GM11168 (cell line): ENCODE results near the gene CEACAM5.
"Not testable (repeated sequence)": the region's sequence is repeated elsewhere in the genome, so short reads cannot be mapped to it uniquely, and the experiment has no call there.

Experiments
- in situ Hi-C: fragments of 300-500 bp; cut with MboI; formaldehyde crosslinking; loops from one replicate; pipeline ENCODE4 v1.12.0; 2022; ENCODE audit warnings: low sequenced_read_pairs; ENCODE audit not compliant: unreplicated experiment

CEACAM5 gene

GRCh38 chr19:41735071-41735600, 26.7 kb downstream of the CEACAM5 start:
- in situ Hi-C loops: no loop called here

- in situ Hi-C loops: no loop called here
Measured at GRCh38 chr19:41739361-41739760, 30.9 kb downstream of the CEACAM5 start.

- in situ Hi-C loops: no loop called here
Measured at GRCh38 chr19:41740415-41741243, 32.2 kb downstream of the CEACAM5 start.

GRCh38 chr19:41741244-41741554, 32.8 kb downstream of the CEACAM5 start:
- in situ Hi-C loops: no loop called here

- in situ Hi-C loops: no loop called here
Measured at GRCh38 chr19:41744850-41745249, 36.4 kb downstream of the CEACAM5 start.

GRCh38 chr19:41745756-41746155, 37.3 kb downstream of the CEACAM5 start:
- in situ Hi-C loops: no loop called here

GRCh38 chr19:41746593-41747227, 38.3 kb downstream of the CEACAM5 start:
- in situ Hi-C loops: no loop called here

- in situ Hi-C loops: no loop called here
Measured at GRCh38 chr19:41748012-41748411, 39.6 kb downstream of the CEACAM5 start.

- in situ Hi-C loops: not testable (repeated sequence)
Measured at GRCh38 chr19:41750248-41751134, 42.1 kb downstream of the CEACAM5 start.

GRCh38 chr19:41753159-41753558, 44.7 kb downstream of the CEACAM5 start:
- in situ Hi-C loops: no loop called here

- in situ Hi-C loops: no loop called here
Measured at GRCh38 chr19:41753936-41754529, 45.6 kb downstream of the CEACAM5 start.

GRCh38 chr19:41755328-41755913, 47.0 kb downstream of the CEACAM5 start, which contains the start of gene CEACAM6:
Gene CEACAM6, plus strand, starts transcription at chr19:41755530. Its CDS starts 109 bp downstream, at chr19:41755639.
- in situ Hi-C loops: no loop called here

- in situ Hi-C loops: no loop called here
Measured at GRCh38 chr19:41758846-41759245, 50.4 kb downstream of the CEACAM5 start.

GRCh38 chr19:41767115-41767514, 58.7 kb downstream of the CEACAM5 start:
- in situ Hi-C loops: no loop called here

- in situ Hi-C loops: not testable (repeated sequence)
Measured at GRCh38 chr19:41768105-41768504, 59.7 kb downstream of the CEACAM5 start.

GRCh38 chr19:41769608-41770007, 61.2 kb downstream of the CEACAM5 start:
- in situ Hi-C loops: no loop called here

- in situ Hi-C loops: no loop called here
Measured at GRCh38 chr19:41771410-41771809, 63.0 kb downstream of the CEACAM5 start.

- in situ Hi-C loops: no loop called here
Measured at GRCh38 chr19:41774515-41774980, 66.1 kb downstream of the CEACAM5 start.

- in situ Hi-C loops: no loop called here
Measured at GRCh38 chr19:41776700-41777099, 68.3 kb downstream of the CEACAM5 start.
